ENCODE measurements around the gene GMNC.

DNA sequence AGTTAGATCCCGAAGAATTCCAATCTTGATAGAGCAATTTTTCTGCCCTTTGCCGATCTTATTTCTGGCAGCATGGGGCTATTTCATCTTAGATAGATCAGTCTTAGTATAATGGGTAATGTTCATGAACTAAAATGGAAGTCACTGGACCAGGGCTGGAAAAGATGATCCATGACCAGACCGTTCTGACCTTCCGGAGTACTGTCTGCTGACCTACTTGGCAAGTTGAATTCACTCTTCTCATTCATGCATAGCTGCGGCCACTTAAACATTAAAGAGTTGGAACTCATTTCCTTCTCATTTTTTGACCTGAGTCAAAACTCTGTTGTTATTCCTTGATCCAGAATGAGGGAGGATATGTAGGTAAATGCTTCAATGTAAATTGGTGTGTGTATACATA lies 32.5 kb downstream of the GMNC start:
- TF ChIP-seq, protein P1, sequence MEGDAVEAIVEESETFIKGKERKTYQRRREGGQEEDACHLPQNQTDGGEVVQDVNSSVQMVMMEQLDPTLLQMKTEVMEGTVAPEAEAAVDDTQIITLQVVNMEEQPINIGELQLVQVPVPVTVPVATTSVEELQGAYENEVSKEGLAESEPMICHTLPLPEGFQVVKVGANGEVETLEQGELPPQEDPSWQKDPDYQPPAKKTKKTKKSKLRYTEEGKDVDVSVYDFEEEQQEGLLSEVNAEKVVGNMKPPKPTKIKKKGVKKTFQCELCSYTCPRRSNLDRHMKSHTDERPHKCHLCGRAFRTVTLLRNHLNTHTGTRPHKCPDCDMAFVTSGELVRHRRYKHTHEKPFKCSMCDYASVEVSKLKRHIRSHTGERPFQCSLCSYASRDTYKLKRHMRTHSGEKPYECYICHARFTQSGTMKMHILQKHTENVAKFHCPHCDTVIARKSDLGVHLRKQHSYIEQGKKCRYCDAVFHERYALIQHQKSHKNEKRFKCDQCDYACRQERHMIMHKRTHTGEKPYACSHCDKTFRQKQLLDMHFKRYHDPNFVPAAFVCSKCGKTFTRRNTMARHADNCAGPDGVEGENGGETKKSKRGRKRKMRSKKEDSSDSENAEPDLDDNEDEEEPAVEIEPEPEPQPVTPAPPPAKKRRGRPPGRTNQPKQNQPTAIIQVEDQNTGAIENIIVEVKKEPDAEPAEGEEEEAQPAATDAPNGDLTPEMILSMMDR (conservative IDR thresholded peaks at IDR 0.05 in 1 of 2, IDR thresholded peaks at IDR 0.05 in 1 of 2; ENCODE audit: low read depth in 1 of 2, low read length in 2 of 2): no peak
- no peak for TF ChIP-seq EZH2 (IDR thresholded peaks at IDR 0.05; ENCODE audit: low read length, missing control alignments)
